SK-N-MC (cell line): ENCODE results near the gene REPS2.

ENCODE experiments used
- DNase-seq: peaks from one replicate; pipeline ENCODE4 v3.0.0-alpha.2; 2011; ENCODE audit warnings: low read depth, low spot score
- H3K27ac ChIP-seq: fragments of 200-600 bp; sonication (generic); 2 replicates; pipeline ENCODE4 v1.5.1; 2016; ENCODE audit warnings: mixed run types
- H3K36me3 ChIP-seq: fragments of 200-600 bp; sonication (generic); 2 replicates; pipeline ENCODE4 v1.6.1; 2017; ENCODE audit warnings: antibody characterized with exemption, low read length, mixed read lengths; ENCODE audit not compliant: insufficient read depth
- H3K4me3 ChIP-seq: fragments of 200-600 bp; sonication (generic); 2 replicates; pipeline ENCODE4 v1.5.1; 2016
- H3K9ac ChIP-seq: fragments of 200-600 bp; sonication (generic); 2 replicates; pipeline ENCODE4 v1.8.0; 2017; ENCODE audit warnings: mixed run types, mixed read lengths; ENCODE audit not compliant: insufficient read length
- H3K9me3 ChIP-seq: fragments of 200-600 bp; sonication (generic); 2 replicates; pipeline ENCODE4 v1.6.1; 2017; ENCODE audit warnings: low read depth, mild to moderate bottlenecking, antibody characterized with exemption, low read length, moderate library complexity, mixed read lengths
- EZH2 ChIP-seq: fragments of 200-600 bp; sonication (generic); IDR thresholded peaks from one replicate; pipeline ENCODE4 v1.6.1; 2017; ENCODE audit warnings: antibody characterized with exemption
- FOXP2 ChIP-seq: optimal IDR thresholded peaks from 2 replicates; pipeline ENCODE3; 2011; ENCODE audit warnings: mild to moderate bottlenecking, moderate library complexity; ENCODE audit not compliant: insufficient read depth; ENCODE audit errors: extremely low read length, control extremely low read depth
- POLR2AphosphoS5 ChIP-seq: IDR thresholded peaks from 2 replicates; pipeline ENCODE4 v1.6.1; 2012; ENCODE audit warnings: mild to moderate bottlenecking, low read depth, low read length, borderline replicate concordance

Gene REPS2

DNA sequence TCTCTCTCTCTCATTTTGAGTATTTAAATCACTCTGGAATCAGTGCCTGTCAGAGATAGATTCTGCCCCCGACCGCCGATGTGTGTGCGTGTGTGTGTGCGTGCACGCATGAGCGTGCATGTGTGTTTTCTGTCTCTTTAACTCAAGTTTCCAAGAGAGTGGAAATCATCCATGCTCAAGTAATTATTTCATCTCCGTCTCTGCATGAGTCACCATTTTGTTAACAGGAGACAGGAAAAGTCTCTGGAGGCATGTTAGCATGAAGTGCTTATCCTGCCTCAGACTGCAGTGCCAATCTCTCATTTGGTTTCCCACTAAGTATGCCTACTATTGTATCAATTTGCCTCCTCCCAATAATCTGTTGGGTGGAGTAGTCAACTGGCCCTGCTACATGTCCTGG is 245.6 kb downstream of the REPS2 start:
- Histone ChIP-seq H3K9me3 (no peaks in the 10 kb centered on the region), H3K27ac (no peak overlapping the region), H3K4me3 (no peak overlapping the region), H3K9ac (no peak overlapping the region), H3K36me3 (no peaks in the 10 kb centered on the region)
- DNase-seq = no peak
- TF ChIP-seq POLR2AphosphoS5 (no peak), FOXP2 (no peak), EZH2 (no peak)
